GM12873 (cell line): ENCODE data around the gene MTRF1L.

ENCODE experiments used
- CTCF ChIP-seq: IDR thresholded peaks from 2 replicates; pipeline ENCODE4 v1.5.1; 2012; ENCODE audit warnings: low read depth, mild to moderate bottlenecking, moderate library complexity, low read length, control low read depth; ENCODE audit not compliant: insufficient read depth; ENCODE audit errors: missing control alignments

The MTRF1L gene

GRCh38 chr6:152983637-152984512, 18.6 kb downstream of the MTRF1L start:
- no peak for TF ChIP-seq CTCF

GRCh38 chr6:152982904-152983636, 19.4 kb downstream of the MTRF1L start, which contains the start of gene FBXO5:
FBXO5 (minus strand) TSS chr6:152983041; CDS start chr6:152982959, 82 bp downstream.
- no peak for TF ChIP-seq CTCF

GRCh38 chr6:152981989-152982903, 20.3 kb downstream of the MTRF1L start:
- no peak for TF ChIP-seq CTCF

GRCh38 chr6:152981219-152981618, 21.3 kb downstream of the MTRF1L start:
- no peak for TF ChIP-seq CTCF

- TF ChIP-seq CTCF = no peak
Observed at GRCh38 chr6:152980656-152981055, 21.9 kb downstream of the MTRF1L start.

- TF ChIP-seq CTCF = no peak
Observed at GRCh38 chr6:152979116-152979515, 23.4 kb downstream of the MTRF1L start.
